Tibial nerve (tissue), 3 donors: ENCODE results near the gene LRP4.

Source experiments
- POLR2A ChIP-seq, 2 donors: fragments of 450-650 bp; IDR thresholded peaks; one replicate each; pipeline ENCODE4 v1.6.1; 2017; ENCODE audit warnings: antibody characterized with exemption in 2 of 2, mild to moderate bottlenecking in 2 of 2, moderate library complexity in 2 of 2
- TF ChIP-seq, protein P1 (sequence below), 5 experiments: fragments of 200-600 bp in 3 of 5; fragments of 450-650 bp in 2 of 5; sonication (generic) in 3 of 5; IDR thresholded peaks; one replicate each; pipeline ENCODE4 v1.5.1; 2016 to 2019; ENCODE audit warnings: antibody characterized with exemption in 5 of 5, mild to moderate bottlenecking in 3 of 5, moderate library complexity in 2 of 5

DNA sequence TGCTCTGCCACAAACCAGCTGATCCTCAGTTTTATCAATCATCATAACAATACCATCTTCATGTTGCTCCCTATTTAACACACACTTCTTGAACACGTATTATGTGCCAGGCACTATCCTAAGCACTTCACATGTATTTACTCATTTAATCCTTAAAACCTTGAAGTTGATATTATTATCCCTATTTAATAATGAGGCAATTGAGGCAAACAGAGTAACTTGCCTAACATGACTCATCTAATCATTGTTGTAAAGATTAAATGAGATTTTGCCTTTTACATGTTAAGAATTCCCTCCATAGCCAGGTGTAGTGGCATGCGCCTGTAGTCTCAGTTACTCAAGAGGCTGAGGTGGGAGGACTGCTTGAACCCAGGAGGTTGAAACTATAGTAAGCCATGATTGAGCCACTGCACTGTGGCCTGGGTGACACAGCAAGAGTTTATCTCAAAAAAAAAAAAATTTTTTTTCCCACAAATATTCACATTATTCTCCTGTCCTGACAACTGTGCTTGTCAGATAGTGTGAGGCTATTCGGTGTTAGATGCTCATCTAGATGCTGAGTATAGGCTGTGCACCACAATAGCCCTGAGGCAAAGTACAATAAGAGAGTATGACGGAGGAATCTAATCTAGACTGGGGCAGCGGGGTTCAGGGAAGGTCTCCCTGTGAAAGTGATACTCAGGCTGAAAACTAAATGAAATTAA is 85.7 kb downstream of the LRP4 start:
- TF ChIP-seq, protein P1, sequence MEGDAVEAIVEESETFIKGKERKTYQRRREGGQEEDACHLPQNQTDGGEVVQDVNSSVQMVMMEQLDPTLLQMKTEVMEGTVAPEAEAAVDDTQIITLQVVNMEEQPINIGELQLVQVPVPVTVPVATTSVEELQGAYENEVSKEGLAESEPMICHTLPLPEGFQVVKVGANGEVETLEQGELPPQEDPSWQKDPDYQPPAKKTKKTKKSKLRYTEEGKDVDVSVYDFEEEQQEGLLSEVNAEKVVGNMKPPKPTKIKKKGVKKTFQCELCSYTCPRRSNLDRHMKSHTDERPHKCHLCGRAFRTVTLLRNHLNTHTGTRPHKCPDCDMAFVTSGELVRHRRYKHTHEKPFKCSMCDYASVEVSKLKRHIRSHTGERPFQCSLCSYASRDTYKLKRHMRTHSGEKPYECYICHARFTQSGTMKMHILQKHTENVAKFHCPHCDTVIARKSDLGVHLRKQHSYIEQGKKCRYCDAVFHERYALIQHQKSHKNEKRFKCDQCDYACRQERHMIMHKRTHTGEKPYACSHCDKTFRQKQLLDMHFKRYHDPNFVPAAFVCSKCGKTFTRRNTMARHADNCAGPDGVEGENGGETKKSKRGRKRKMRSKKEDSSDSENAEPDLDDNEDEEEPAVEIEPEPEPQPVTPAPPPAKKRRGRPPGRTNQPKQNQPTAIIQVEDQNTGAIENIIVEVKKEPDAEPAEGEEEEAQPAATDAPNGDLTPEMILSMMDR (IDR thresholded peaks at IDR 0.05) = no peak
- no peak for TF ChIP-seq POLR2A (IDR thresholded peaks at IDR 0.05)
